GM12872 (cell line): Measurements from ENCODE around the gene COL25A1.

ENCODE experiments used
- TF ChIP-seq, protein P1 (sequence below): IDR thresholded peaks from 3 replicates; pipeline ENCODE4 v1.5.1; 2011; ENCODE audit warnings: low read depth, mild to moderate bottlenecking, low read length, moderate library complexity; ENCODE audit not compliant: insufficient read depth

Gene COL25A1

DNA sequence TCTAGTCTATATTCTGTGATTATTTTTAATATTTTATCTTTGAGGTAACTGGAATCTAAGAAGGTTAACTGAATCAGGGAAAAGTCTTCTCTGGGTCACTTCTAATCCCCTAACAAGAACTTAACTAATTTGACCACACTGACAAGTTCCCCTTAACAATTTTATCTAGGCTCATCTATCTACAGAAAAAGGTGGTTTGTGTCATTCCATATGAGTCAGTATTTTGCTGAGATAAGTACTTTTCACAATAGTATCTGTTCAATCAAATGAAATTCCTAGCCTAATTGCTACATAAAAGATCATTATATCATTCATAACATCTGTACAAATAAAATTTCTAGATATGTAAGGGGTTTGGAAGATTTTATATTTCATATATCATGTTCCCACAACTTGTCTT, 45.6 kb downstream of the COL25A1 start:
- TF ChIP-seq, protein P1, sequence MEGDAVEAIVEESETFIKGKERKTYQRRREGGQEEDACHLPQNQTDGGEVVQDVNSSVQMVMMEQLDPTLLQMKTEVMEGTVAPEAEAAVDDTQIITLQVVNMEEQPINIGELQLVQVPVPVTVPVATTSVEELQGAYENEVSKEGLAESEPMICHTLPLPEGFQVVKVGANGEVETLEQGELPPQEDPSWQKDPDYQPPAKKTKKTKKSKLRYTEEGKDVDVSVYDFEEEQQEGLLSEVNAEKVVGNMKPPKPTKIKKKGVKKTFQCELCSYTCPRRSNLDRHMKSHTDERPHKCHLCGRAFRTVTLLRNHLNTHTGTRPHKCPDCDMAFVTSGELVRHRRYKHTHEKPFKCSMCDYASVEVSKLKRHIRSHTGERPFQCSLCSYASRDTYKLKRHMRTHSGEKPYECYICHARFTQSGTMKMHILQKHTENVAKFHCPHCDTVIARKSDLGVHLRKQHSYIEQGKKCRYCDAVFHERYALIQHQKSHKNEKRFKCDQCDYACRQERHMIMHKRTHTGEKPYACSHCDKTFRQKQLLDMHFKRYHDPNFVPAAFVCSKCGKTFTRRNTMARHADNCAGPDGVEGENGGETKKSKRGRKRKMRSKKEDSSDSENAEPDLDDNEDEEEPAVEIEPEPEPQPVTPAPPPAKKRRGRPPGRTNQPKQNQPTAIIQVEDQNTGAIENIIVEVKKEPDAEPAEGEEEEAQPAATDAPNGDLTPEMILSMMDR, result no peak

DNA sequence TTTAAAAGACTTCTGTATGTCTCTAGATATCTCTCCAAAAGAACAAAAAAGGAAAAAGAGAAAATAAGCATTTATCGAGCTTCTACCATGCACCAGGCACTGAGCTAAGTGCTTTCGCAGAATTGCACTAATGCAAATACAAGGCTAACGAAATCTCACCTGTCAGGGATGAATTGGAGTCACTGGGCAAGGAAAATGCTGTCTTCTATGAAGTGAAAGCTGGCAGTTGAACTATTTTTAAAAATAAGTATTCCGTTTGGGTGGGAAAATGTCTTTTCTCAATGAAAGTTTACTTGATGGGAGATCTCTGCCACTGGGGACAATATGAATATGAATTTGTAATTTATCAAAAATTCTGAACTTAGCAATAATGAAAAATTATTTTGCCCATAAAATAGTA, 47.6 kb downstream of the COL25A1 start:
- TF ChIP-seq, protein P1, result no peak

DNA sequence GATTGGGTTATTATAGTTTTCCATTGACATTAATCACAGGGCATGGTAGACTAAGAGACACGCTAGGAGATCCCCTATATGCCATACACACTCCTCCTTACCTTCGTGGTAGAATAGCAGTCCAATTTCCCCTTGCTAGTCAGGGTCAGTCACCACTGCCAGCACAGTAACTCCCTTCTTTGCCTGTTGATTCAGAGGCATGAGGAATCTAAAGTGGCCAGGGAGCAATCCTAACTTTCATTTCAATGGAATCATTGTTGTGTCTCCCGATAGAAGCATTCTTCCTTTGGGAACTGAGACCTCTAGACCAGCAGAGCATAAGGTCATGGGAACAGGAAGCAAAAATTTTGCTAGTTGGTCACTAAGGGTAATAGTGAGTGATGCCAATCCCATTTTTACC, 51.1 kb downstream of the COL25A1 start:
- TF ChIP-seq, protein P1, result no peak

DNA sequence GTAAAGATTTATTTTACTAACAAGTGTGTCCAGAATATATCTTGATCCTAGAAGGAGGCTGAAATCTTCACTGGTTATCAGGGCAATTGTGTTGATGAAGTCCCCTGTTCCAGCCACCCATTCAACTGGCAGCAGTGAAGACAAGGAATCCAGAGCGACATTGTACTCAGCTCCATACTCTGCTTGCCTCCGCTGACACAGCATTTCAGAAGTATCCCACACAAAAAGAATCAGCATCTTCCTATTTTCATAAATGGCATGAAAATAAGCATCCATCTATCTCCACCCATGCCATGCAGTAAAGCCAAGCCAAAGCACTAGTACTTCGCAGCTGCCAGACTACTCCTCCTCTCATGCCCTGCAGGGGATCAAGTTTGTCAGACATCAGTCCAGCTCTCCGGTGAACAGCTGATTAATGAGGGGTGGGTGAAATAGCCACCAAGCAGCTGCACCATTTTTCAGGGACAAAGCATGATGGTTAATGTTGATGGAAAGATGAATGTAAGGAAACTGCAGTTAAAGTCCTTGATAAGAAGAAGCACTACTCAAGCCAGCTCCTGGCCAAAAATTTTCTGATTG, 54.0 kb downstream of the COL25A1 start:
- TF ChIP-seq, protein P1, result no peak

DNA sequence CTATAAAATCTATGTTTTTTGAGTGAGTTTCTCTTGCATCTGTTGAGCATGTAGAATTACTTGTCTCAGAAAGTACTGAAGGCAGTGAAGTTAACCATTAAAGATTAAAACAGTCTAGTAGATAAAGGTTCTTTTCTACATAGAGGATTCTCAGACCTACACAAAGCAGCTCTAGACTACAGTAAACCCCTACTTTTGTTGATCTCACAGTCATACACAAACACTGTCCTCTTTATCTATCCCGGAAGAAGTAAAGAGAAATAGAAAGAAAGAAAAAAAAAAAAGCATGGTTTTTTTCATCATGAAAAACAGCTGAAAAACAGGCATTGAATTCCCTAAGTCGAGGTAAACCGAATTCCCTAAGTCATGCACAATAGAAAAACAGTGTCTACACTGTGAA, 58.6 kb downstream of the COL25A1 start:
- TF ChIP-seq, protein P1, result no peak

DNA sequence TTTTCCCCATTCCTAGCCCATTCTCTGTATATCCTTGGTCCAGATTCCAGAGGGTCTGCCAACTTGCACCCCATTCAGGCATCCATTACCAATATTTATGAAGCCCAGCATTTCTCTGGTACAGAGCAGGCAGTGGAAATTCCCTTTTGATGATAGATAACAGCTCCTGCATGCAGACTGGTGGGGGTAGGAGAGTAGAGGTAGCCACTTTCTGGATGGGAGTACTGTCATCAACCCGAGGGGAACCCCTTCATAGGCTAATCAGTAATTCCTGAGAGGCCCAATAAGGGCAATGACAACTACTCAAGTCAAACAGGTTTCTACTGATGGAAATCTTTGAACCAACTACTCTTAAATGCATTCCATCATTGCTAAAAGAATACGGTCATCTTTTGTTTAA, 63.7 kb downstream of the COL25A1 start:
- TF ChIP-seq, protein P1, result no peak

DNA sequence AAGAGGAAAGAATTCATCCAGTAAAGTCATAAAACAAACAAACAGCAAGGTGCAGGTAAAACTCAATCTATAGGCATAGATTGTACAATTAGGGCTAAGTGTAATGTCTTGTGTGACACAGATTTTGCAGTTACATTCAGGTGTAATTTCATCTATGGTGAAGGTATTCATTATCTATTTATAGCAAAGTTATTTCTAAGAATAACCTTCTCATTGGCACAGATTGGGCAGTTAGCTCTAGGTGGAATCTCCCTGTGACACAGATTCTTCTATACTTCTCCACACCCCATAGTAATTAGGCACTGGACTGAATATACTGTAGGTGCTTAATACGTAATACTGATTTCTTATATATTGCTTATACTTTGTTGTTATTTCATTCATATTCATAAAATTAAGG, 66.8 kb downstream of the COL25A1 start:
- TF ChIP-seq, protein P1, result no peak

DNA sequence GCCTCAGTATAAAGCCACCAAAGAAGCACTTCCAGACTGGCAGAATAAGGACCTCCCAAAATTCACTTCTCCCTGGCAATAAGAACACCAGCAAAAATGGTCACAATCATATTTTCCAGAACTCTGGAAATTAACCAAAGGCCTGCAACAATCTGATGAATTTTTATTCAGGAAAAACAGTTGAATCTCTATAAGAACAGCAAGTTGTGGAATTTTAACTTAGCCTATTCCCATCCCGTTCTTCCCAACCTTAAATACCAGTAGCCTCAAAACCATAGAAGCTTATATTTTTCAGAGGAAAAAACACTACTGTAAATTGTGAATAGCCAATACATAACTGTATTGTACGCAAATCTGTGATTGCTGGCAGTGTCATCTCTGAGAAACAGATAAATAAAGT, 67.9 kb downstream of the COL25A1 start:
- TF ChIP-seq, protein P1, result no peak
